HG02571 (cell line): ENCODE measurements around the gene FYN.

Experiments used
- ATAC-seq: cut with Tn5 transposase; IDR thresholded peaks from one replicate; pipeline ENCODE4 v1.9.1; 2021; ENCODE audit warnings: mild to moderate bottlenecking, moderate library complexity; ENCODE audit not compliant: unreplicated experiment

The FYN gene

GRCh38 chr6:111809766-111810165, 63.5 kb downstream of the FYN start:
- ATAC-seq = no peak

GRCh38 chr6:111809264-111809663, 64.0 kb downstream of the FYN start:
- ATAC-seq = no peak

- no peak for ATAC-seq
Measured at GRCh38 chr6:111808493-111808892, 64.8 kb downstream of the FYN start.

- ATAC-seq = no peak
Measured at GRCh38 chr6:111806561-111807497, 66.4 kb downstream of the FYN start.

DNA sequence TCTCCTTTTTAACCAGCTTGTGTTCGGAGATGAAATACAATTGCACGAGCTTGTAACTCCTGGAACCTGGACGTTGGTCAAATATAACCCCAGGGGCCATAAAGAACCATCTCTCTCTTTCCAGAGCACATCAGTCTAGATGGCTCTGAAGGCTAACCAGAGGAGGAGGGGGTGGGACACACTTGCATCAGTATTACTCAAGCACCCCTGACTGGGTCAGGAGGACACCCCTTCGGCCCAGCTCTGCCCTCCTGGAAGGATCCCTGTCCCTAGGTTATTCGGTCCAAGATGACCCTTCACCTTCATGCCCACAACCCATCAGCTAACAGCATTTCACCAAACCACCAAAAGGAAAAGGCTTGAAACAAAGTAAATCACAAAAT, 67.1 kb downstream of the FYN start:
- ATAC-seq = peak; percentile 15

GRCh38 chr6:111805511-111806164, 67.6 kb downstream of the FYN start:
- ATAC-seq = peak; percentile 53

GRCh38 chr6:111804627-111805235, 68.5 kb downstream of the FYN start:
- peak; percentile 44 for ATAC-seq

- no peak for ATAC-seq
Measured at GRCh38 chr6:111803804-111804203, 69.4 kb downstream of the FYN start.

GRCh38 chr6:111803371-111803770, 69.9 kb downstream of the FYN start:
- no peak for ATAC-seq

DNA sequence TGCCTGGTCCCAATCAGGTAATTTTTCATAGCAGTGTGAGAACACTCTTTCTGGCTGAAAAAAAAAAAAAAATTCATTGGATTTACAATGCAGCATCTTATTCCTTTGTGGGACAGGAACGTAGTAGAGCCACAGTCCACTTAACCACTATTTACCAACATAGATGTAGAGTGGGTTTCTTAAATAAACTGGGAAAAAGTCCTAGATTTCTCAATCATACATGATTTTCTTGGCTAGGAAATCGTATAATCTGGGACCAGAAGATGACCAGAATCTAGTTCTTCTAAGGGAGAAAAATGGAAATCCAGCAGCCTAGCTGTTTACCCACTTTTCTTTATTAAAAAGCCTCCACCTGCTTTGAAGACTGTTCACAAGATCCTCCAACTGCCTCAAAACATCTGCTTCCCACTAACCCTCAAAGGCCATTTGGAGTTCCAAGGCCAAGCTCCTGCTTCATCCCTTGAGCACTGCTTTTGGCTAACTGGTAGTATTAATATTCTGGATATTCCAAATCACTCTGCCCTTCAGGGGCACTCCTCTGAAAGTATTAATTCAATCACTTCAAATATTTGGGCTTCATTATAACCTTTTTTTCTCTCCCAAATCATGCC, 70.4 kb downstream of the FYN start:
- ATAC-seq = no peak

- ATAC-seq = no peak
Measured at GRCh38 chr6:111802015-111802414, 71.2 kb downstream of the FYN start.

GRCh38 chr6:111800821-111801220, 72.4 kb downstream of the FYN start:
- no peak for ATAC-seq

- ATAC-seq = no peak
Measured at GRCh38 chr6:111800259-111800765, 72.9 kb downstream of the FYN start.

DNA sequence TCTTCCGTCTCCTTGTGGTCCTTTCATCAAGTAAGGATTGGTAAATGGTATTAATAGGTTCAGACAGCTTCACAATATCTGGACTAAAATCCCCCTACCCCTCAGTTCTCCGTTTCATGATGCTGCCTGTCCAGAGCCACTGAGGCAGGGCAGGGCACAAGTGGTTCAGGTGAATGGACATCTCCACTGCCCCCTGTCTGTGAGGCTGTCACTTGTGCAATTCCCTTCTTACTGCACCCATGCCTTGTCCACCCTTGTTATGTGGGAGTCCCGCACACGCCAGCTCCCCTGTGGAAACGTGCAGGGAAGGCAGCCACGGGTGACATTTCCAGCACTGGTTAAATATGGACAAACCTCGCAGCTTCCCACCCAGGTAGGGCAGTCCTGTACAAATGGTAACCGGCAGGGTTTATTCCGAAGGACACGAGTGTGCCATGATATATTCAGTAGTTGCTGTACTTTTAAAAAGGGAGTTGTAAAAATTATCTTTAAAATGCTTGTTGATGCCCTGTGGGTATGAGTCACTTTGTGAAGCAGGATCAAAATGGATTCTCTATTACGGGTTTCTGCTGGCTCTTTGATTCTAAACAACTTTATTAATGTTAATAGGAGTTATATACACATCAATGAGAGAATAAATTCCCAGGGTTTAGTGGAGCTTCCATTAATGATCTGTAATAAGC, 73.5 kb downstream of the FYN start:
- ATAC-seq = no peak

DNA sequence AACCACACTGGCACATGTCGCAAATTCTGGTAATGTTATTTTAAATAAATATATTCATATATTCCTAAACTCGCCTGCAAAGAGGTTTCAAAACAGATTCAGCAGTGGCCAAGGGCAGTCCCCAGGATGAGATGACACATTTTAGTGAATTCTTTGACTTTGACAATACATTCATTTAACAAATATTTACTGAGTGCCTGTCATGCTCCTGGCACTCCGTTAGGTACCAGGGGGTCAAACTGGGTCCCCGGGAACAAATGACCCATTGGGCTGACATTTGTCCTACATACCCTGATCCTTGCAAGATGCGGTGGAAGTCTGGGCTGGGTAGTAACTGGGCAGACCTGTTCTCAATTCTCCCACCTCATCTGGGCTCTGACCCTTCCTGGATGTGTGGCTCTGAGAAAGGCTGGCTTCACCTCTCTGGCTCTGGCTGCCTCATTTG, 74.9 kb downstream of the FYN start:
- ATAC-seq = no peak

DNA sequence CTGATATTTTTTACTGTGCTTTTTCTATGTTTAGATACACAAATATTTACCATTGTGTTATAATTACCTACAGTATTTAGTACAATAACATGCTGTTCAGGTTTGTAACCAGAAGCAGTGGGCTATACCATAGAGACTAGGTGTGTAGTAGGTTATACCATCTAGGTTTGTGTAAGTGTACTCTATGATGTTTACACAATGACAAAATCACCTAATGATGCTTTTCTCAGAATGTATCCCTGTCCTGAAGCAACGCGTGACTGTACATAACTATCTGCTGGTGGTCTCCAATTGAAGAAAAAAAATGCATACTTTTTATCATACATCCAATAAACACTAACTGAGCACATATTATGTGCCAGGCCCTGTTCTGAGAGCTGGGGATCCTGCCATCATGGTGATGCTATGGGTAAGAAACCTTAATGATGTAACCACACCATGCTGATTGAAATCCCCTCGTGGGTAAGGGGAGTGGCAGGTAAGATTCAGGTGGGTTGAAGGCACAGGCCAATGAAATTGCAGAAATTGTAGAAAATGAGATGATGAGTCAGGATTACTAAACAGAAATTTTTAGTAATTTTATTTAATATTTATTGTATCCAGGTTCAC, 76.8 kb downstream of the FYN start:
- ATAC-seq = no peak

DNA sequence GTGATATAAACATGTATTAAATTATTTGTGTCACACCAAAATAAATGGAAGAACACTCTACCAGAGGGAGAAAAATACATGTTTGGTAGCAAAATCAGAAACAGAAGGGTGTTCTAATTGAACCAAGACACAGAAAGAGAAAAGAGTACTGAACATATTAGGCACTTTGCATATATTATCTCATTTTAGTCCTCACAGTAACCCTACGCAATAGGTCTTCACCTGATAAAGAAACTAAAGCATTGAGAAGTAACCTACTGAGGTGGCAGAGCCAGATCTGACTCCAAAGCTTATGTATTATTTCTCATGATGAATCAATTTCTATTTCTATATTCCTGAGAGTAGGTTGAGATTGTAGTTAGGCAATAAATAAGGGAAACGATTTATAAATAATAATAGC, 77.7 kb downstream of the FYN start:
- ATAC-seq = no peak

- no peak for ATAC-seq
Measured at GRCh38 chr6:111794727-111795452, 78.4 kb downstream of the FYN start.

DNA sequence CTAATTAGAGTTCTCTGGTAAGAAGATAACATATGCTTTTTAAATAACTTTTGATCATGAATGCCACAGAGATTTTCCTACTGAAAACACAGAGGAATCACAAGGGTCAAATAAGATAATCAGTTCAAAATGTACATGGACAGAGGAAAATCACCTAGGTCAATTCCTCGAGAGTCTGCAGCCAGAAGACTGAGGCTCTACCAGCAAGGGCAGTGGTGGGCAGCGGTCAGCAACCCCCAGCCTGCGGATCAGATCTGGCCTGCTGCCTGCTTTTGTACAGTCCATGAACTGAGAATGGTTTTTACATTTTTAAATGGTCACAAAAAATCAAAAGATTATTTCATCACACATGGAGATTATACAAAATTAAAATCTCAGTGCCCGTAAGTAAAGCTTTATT, 79.0 kb downstream of the FYN start:
- ATAC-seq = no peak
